ENCODE measurements around the gene HDAC4. TPM values are rescaled to one million over a fixed set of nuclear protein-coding genes. Genes with fewer than 3 reads are reported as not detected.

HDAC4 gene
- total and polyA plus RNA-seq, 2 of the 8 experiments (the other 6 are each of a cell fraction or from before 2014, with no cell fraction given): 15.4 to 31.5 TPM

DNA sequence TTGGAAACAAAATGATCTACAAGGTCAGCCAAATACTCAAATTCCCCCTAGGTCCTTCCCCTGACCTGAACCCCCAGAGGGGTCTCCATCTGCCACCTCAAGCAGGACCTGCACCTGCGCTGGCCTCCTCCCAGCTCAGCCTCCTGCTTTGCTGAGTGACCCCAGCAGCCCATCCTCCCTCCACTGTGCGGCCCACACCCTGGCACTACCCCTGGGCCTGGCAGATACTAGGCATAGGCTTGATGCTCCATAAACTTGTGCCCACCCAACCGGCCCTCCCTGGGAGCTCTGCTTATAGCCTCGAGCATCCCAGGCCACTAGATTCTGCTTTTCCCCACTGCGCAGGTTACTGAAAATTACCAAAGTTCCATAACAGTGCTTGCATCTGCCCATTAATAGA is 156.2 kb downstream of the HDAC4 start:
- DNase-seq (ENCODE audit: low read depth in 1 of 2, low spot score in 2 of 2) (no peak), FAIRE-seq (no peak)
- H4K20me1 ChIP-seq (replicated peaks in 1 of 2; ENCODE audit: control insufficient read depth in 1 of 2, insufficient read depth in 2 of 2, low read length in 2 of 2): peaks cover 15 to 18% of the 10 kb centered on the region in 2 experiments
- CTCF ChIA-PET (ENCODE audit: partially characterized antibody): interaction anchor here (1.5 kb wide), 1 partner anchor 51 kb away, joined by 4 read pairs; no protein-coding TSS in a partner anchor
- H3K4ac ChIP-seq (replicated peaks; ENCODE audit: insufficient read length, low read depth, low read length): no peak overlapping the region
- H4K91ac ChIP-seq (replicated peaks; ENCODE audit: insufficient read length, low read length): no peak overlapping the region
- no peak overlapping the region for H3K27ac ChIP-seq (ENCODE audit: low read depth, low read length)
- H3K4me2 ChIP-seq (ENCODE audit: insufficient read depth in 1 of 2, low read depth in 2 of 2, low read length in 2 of 2): no peak overlapping the region
- WGBS, 2 experiments (ENCODE audit: extremely low coverage in 1 of 2, insufficient coverage in 1 of 2, insufficient read length in 1 of 2, insufficient replicate concordance in 2 of 2, low coverage in 1 of 2, low lambda C conversion rate in 2 of 2, missing lambda C conversion rate in 1 of 2): 96% methylated on average over 5 of the region's 5 CpGs; no CpG with 5 or more reads in 1 of the 2 experiments
- H3K27me3 ChIP-seq (replicated peaks in 1 of 4; ENCODE audit: control insufficient read depth in 3 of 4, extremely low read depth in 1 of 4, insufficient read depth in 3 of 4, low read length in 3 of 4): no peaks in the 10 kb centered on the region
- peaks cover 2 to 64% of the 10 kb centered on the region in 2 experiments; a peak in 3 of 4 replicates for H3K79me2 ChIP-seq (ENCODE audit: control insufficient read depth in 1 of 2, insufficient read depth in 2 of 2, low read length in 2 of 2)
- H2BK5ac ChIP-seq (ENCODE audit: low read depth, low read length): no peak overlapping the region
- no peaks in the 10 kb centered on the region; a peak in 1 of 8 replicates for H3K36me3 ChIP-seq (ENCODE audit: control insufficient read depth in 2 of 4, insufficient read depth in 4 of 4, low read length in 3 of 4)
- no peak overlapping the region for H4K5ac ChIP-seq (ENCODE audit: insufficient read length, low read depth, low read length)
- no peak overlapping the region for H4K8ac ChIP-seq (ENCODE audit: extremely low read depth, insufficient read depth, low read length)
- no peaks in the 10 kb centered on the region for H3K9me3 ChIP-seq (ENCODE audit: insufficient read depth in 2 of 2, low read depth in 1 of 2, low read length in 1 of 2)
- peaks cover 17% of the 10 kb centered on the region; the same call in 1 of the 2 replicates for H3K79me1 ChIP-seq (ENCODE audit: low read depth, low read length)
- no peak for TF ChIP-seq FOSL1 (IDR thresholded peaks at IDR 0.05; ENCODE audit: insufficient read depth, low read depth, low read length)
- TF ChIP-seq KDM5A (IDR thresholded peaks at IDR 0.05; ENCODE audit: low read length): no peak
- no peak for TF ChIP-seq POU5F1 (IDR thresholded peaks at IDR 0.05; ENCODE audit: low read depth, low read length)
- H2AK5ac ChIP-seq (ENCODE audit: low read depth, low read length): no peak overlapping the region
- H2BK120ac ChIP-seq (replicated peaks; ENCODE audit: low read depth, low read length): no peak overlapping the region
- H3K4me3 ChIP-seq (ENCODE audit: extremely low read depth in 1 of 4, insufficient read depth in 2 of 4, low read depth in 3 of 4, low read length in 4 of 4): no peak overlapping the region
- POLR2A ChIA-PET (ENCODE audit: partially characterized antibody): no interaction called here
- H2AFZ ChIP-seq (ENCODE audit: low read length): no peak overlapping the region
- H3K9ac ChIP-seq (replicated peaks in 1 of 4; ENCODE audit: extremely low read depth in 1 of 4, low read depth in 3 of 4, low read length in 3 of 4): no peak overlapping the region
- no peak overlapping the region for H2BK20ac ChIP-seq (ENCODE audit: low read length)
- no peak overlapping the region for H3K56ac ChIP-seq (replicated peaks; ENCODE audit: insufficient read length, low read depth, low read length)
- no peak overlapping the region for H3K14ac ChIP-seq (ENCODE audit: insufficient read length)
- no peak overlapping the region for H3K23ac ChIP-seq (ENCODE audit: insufficient read length)
- H2BK12ac ChIP-seq (ENCODE audit: low read depth, low read length): no peak overlapping the region
- no peak overlapping the region for H2BK15ac ChIP-seq (ENCODE audit: low read length)
- no peak overlapping the region for H3K18ac ChIP-seq (ENCODE audit: extremely low read depth, low read length)
- H3K4me1 ChIP-seq (replicated peaks in 1 of 4; ENCODE audit: control insufficient read depth in 3 of 4, insufficient read depth in 4 of 4, low read length in 3 of 4): peaks cover 0 to 13% (median 10%) of the 10 kb centered on the region in 4 experiments; a peak in 6 of 7 replicates
- no peaks in the 10 kb centered on the region for H3K23me2 ChIP-seq (ENCODE audit: low read depth, low read length)

Measured in H1 (cell line).